ENCODE results near the gene ASB18. TPM values are rescaled to one million over a fixed set of nuclear protein-coding genes. Genes with fewer than 3 reads are reported as not detected.

ASB18 gene
- total RNA-seq, 1 experiment from 2014 or later: not detected

- no peaks in the 10 kb centered on the region for H3K9me3 Mint-ChIP-seq (ENCODE audit: unreplicated experiment)
- no peaks in the 10 kb centered on the region for H3K36me3 Mint-ChIP-seq (ENCODE audit: insufficient read depth, unreplicated experiment)
- ChIA-PET POLR2A (no interaction called here), CTCF (no interaction called here)
- no peak for DNase-seq
- peaks cover 2% of the 10 kb centered on the region for H3K27me3 Mint-ChIP-seq (ENCODE audit: insufficient read depth, unreplicated experiment)
- intact Hi-C loops (cut with micrococcal nuclease; ENCODE audit: unreplicated experiment): no loop called here
- H3K4me1 Mint-ChIP-seq (ENCODE audit: low read depth, unreplicated experiment): no peaks in the 10 kb centered on the region
- Histone ChIP-seq H3K9me3 (no peaks in the 10 kb centered on the region), H3K27me3 (replicated peaks; ENCODE audit: control insufficient read depth, insufficient read depth, low read length) (no peaks in the 10 kb centered on the region), H3K4me1 (no peaks in the 10 kb centered on the region), H3K4me3 (ENCODE audit: low read depth, low read length) (no peak overlapping the region), H3K36me3 (ENCODE audit: control insufficient read depth, insufficient read depth, low read length) (no peaks in the 10 kb centered on the region)
- no peak for TF ChIP-seq CTCF (IDR thresholded peaks at IDR 0.05; ENCODE audit: insufficient read depth in 1 of 2, low read depth in 1 of 2, low read length in 1 of 2, severe bottlenecking in 1 of 2, unreplicated experiment in 1 of 2)
- no TSS peak for BruUV-seq (replicated peaks)
- H3K27ac Mint-ChIP-seq (ENCODE audit: unreplicated experiment): no peak overlapping the region
- H3K4me3 Mint-ChIP-seq (ENCODE audit: unreplicated experiment): no peak overlapping the region
These were observed 19.9 kb downstream of the ASB18 start for GRCh38 chr2:236244256-236244655.

- peaks cover 5% of the 10 kb centered on the region for H3K27me3 Mint-ChIP-seq (ENCODE audit: insufficient read depth, unreplicated experiment)
- no peak overlapping the region for H3K4me3 Mint-ChIP-seq (ENCODE audit: unreplicated experiment)
- BruUV-seq (replicated peaks): no TSS peak
- no peaks in the 10 kb centered on the region for H3K4me1 Mint-ChIP-seq (ENCODE audit: low read depth, unreplicated experiment)
- no peak overlapping the region for H3K27ac Mint-ChIP-seq (ENCODE audit: unreplicated experiment)
- no peak overlapping the region for H3K4me3 ChIP-seq (ENCODE audit: low read depth, low read length)
- no peaks in the 10 kb centered on the region for H3K9me3 Mint-ChIP-seq (ENCODE audit: unreplicated experiment)
- intact Hi-C loops (cut with micrococcal nuclease; ENCODE audit: unreplicated experiment): no loop called here
- CTCF ChIA-PET: no interaction called here
- H3K9me3 ChIP-seq: no peaks in the 10 kb centered on the region
- no peaks in the 10 kb centered on the region for H3K36me3 Mint-ChIP-seq (ENCODE audit: insufficient read depth, unreplicated experiment)
- no peak for TF ChIP-seq CTCF (IDR thresholded peaks at IDR 0.05; ENCODE audit: insufficient read depth in 1 of 2, low read depth in 1 of 2, low read length in 1 of 2, severe bottlenecking in 1 of 2, unreplicated experiment in 1 of 2)
- H3K27me3 ChIP-seq (replicated peaks; ENCODE audit: control insufficient read depth, insufficient read depth, low read length): no peaks in the 10 kb centered on the region
- H3K4me1 ChIP-seq: no peaks in the 10 kb centered on the region
- no peak for DNase-seq
- POLR2A ChIA-PET: no interaction called here
- H3K36me3 ChIP-seq (ENCODE audit: control insufficient read depth, insufficient read depth, low read length): no peaks in the 10 kb centered on the region
These were observed 22.1 kb downstream of the ASB18 start for GRCh38 chr2:236242057-236242495.

- no peak for TF ChIP-seq CTCF (IDR thresholded peaks at IDR 0.05; ENCODE audit: insufficient read depth in 1 of 2, low read depth in 1 of 2, low read length in 1 of 2, severe bottlenecking in 1 of 2, unreplicated experiment in 1 of 2)
- POLR2A ChIA-PET: no interaction called here
These were observed 22.8 kb downstream of the ASB18 start for GRCh38 chr2:236241181-236242056.

More at GRCh38 chr2:236241181-236242056, 22.8 kb downstream of the ASB18 start:
- no peak overlapping the region for H3K27ac Mint-ChIP-seq (ENCODE audit: unreplicated experiment)
- H3K36me3 ChIP-seq (ENCODE audit: control insufficient read depth, insufficient read depth, low read length): no peaks in the 10 kb centered on the region
- H3K4me1 ChIP-seq: no peaks in the 10 kb centered on the region
- no peaks in the 10 kb centered on the region for H3K9me3 Mint-ChIP-seq (ENCODE audit: unreplicated experiment)
- H3K4me3 Mint-ChIP-seq (ENCODE audit: unreplicated experiment): no peak overlapping the region
- H3K27me3 Mint-ChIP-seq (ENCODE audit: insufficient read depth, unreplicated experiment): peaks cover 3% of the 10 kb centered on the region
- DNase-seq: no peak
- H3K4me3 ChIP-seq (ENCODE audit: low read depth, low read length): no peak overlapping the region
- no TSS peak for BruUV-seq (replicated peaks)
- CTCF ChIA-PET: no interaction called here
- no peaks in the 10 kb centered on the region for H3K9me3 ChIP-seq
- intact Hi-C loops (cut with micrococcal nuclease; ENCODE audit: unreplicated experiment): no loop called here
- H3K4me1 Mint-ChIP-seq (ENCODE audit: low read depth, unreplicated experiment): no peaks in the 10 kb centered on the region
- no peaks in the 10 kb centered on the region for H3K27me3 ChIP-seq (replicated peaks; ENCODE audit: control insufficient read depth, insufficient read depth, low read length)
- H3K36me3 Mint-ChIP-seq (ENCODE audit: insufficient read depth, unreplicated experiment): no peaks in the 10 kb centered on the region
